Ovary (tissue), 9 donors: ENCODE measurements around the gene C11orf91. TPM values are rescaled to one million over a fixed set of nuclear protein-coding genes. Genes with fewer than 3 reads are reported as not detected.
"Not testable (repeated sequence)": the region's sequence is repeated elsewhere in the genome, so short reads cannot be mapped to it uniquely, and the experiment has no call there.

Experiments
- DNase-seq, 5 donors: peaks; one replicate each; pipeline ENCODE4 v3.0.0-alpha.2; 2019 to 2020
- H3K27ac ChIP-seq, 2 donors: fragments of 200-600 bp; one replicate each; pipeline versions ENCODE4 v1.5.1 to v1.8.0; 2019 to 2022
- H3K27me3 ChIP-seq: fragments of 200-600 bp; one replicate; pipeline ENCODE4 v1.8.0; 2022
- H3K36me3 ChIP-seq: fragments of 200-600 bp; sonication (generic); one replicate; pipeline ENCODE4 v1.5.1; 2019
- H3K4me1 ChIP-seq: one replicate; pipeline ENCODE4 v1.8.1; 2013; ENCODE audit warnings: mild to moderate bottlenecking, moderate library complexity; ENCODE audit not compliant: insufficient read depth
- H3K4me3 ChIP-seq: fragments of 200-600 bp; sonication (generic); one replicate; pipeline ENCODE4 v1.5.1; 2017
- H3K9me3 ChIP-seq, 2 donors: fragments of 200-600 bp in 1 of 2; sonication (generic) in 1 of 2; one replicate each; pipeline versions ENCODE4 v1.5.1 to v1.8.1; 2013 to 2019; ENCODE audit warnings: mild to moderate bottlenecking in 1 of 2, moderate library complexity in 1 of 2
- EP300 ChIP-seq: sonication (generic); formaldehyde crosslinking; IDR thresholded peaks from one replicate; pipeline ENCODE4 v1.6.1; 2017; ENCODE audit warnings: antibody characterized with exemption
- POLR2A ChIP-seq: fragments of 450-650 bp; IDR thresholded peaks from one replicate; pipeline ENCODE4 v1.6.1; 2017; ENCODE audit warnings: antibody characterized with exemption, mild to moderate bottlenecking, moderate library complexity
- WGBS, 3 donors: extraction: QIAGEN DNeasy Blood & Tissue Kit in 1 of 3; methylation state at CpG; one replicate each; pipeline versions ENCODE4 v1.1.5 to v1.1.7; 2013 to 2017; 5-methylcytosine and 5-hydroxymethylcytosine counted together
- intact Hi-C, 4 donors: fragments of 100-400 bp; cut with DNase I; formaldehyde crosslinking; loops; one replicate each; pipeline versions ENCODE4 v1.11.0 to v1.15.1; 2022 to 2023
- polyA plus RNA-seq, 2 donors: library from polyadenylated mRNA; stranded (reverse); fragments of 200-250 nt in 1 of 2; fragments of 350-450 nt in 1 of 2; fragmentation: Illumina TruSeq in 1 of 2; extraction: RNeasy Lipid Tissue Mini Kit (QIAGEN cat#74804) in 1 of 2; gene quantifications; one replicate each; pipeline ENCODE4 v1.2.3, GENCODE V29; 2013 to 2014
- total RNA-seq, 7 donors: library from RNA; depleted of rRNA in 2 of 7; stranded (reverse); fragments of >200 nt in 2 of 7; fragmentation: NEBNext Ultra II Directional in 3 of 7; extraction: Animal tissue kit (Norgen Biotek cat#: 25700) in 3 of 7; gene quantifications; one replicate each; pipeline versions ENCODE4 v1.1.0 to v1.2.4, GENCODE V29; 2016 to 2023
- TF ChIP-seq, protein P1 (sequence below), 3 donors: fragments of 450-650 bp in 2 of 3; fragments of 200-600 bp in 1 of 3; IDR thresholded peaks; one replicate each; pipeline versions ENCODE4 v1.5.1 to v1.8.0; 2016 to 2022; ENCODE audit warnings: antibody characterized with exemption in 3 of 3, mild to moderate bottlenecking in 1 of 3
- donor health status: DM: no; HTN: no; CAD: no; lungs with moderate emphysema.
- donor health status: DM: no; HTN: no; CAD: no.
- donor health status: Bipolar disorder and iron deficiency.
- donor health status: DM: yes; HTN: yes; CAD: no.
- donor health status: DM: no; HTN: no; CAD: no.
- donor health status: DM: yes; HTN: yes; CAD: no.

The C11orf91 gene
- total and polyA plus RNA-seq, 9 donors = 0.61 TPM; not detected in 8

GRCh38 chr11:33708985-33709384 lies 8.4 kb upstream of the C11orf91 start:
- Histone ChIP-seq H3K36me3 (no peaks in the 10 kb centered on the region), H3K9me3 (no peaks in the 10 kb centered on the region), H3K27ac (no peak overlapping the region), H3K27me3 (no peaks in the 10 kb centered on the region), H3K4me1 (peaks cover 2% of the 10 kb centered on the region), H3K4me3 (no peak overlapping the region)
- TF ChIP-seq, protein P1, sequence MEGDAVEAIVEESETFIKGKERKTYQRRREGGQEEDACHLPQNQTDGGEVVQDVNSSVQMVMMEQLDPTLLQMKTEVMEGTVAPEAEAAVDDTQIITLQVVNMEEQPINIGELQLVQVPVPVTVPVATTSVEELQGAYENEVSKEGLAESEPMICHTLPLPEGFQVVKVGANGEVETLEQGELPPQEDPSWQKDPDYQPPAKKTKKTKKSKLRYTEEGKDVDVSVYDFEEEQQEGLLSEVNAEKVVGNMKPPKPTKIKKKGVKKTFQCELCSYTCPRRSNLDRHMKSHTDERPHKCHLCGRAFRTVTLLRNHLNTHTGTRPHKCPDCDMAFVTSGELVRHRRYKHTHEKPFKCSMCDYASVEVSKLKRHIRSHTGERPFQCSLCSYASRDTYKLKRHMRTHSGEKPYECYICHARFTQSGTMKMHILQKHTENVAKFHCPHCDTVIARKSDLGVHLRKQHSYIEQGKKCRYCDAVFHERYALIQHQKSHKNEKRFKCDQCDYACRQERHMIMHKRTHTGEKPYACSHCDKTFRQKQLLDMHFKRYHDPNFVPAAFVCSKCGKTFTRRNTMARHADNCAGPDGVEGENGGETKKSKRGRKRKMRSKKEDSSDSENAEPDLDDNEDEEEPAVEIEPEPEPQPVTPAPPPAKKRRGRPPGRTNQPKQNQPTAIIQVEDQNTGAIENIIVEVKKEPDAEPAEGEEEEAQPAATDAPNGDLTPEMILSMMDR (IDR thresholded peaks at IDR 0.05) = no peak
- TF ChIP-seq EP300 (no peak), POLR2A (no peak)
- DNase-seq = no peak
- intact Hi-C loops = no loop called here
- WGBS, 3 donors = 81 to 88% (median 84%) methylated on average over 1 of the region's 1 CpG

DNA sequence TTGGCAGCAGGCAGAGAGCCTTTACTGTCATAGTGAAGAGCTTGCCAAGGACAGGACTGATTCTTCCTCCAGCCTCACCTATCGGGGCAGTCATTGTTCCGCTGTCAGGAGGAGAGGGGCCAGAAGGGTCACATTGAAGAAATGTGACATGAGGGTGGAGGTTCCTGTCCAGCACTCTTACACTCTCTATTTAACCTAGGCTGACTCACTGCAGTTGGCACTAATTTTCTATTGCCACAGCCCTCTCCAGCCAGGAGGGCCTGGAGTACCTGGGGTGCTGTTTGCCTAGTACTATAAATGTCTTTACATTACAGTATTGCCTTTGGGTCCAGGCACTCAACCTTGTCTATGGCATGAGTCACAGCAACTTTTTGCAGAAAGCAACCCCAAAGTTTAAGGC lies 7.2 kb upstream of the C11orf91 start:
- H3K4me3 ChIP-seq, H3K27ac ChIP-seq, intact Hi-C loops, DNase-seq, H3K4me1 ChIP-seq, H3K9me3 ChIP-seq, H3K27me3 ChIP-seq, H3K36me3 ChIP-seq: not testable (repeated sequence)
- 97 to 100% (median 100%) methylated on average over 1 to 2 of the region's 2 CpGs for WGBS, 3 donors

DNA sequence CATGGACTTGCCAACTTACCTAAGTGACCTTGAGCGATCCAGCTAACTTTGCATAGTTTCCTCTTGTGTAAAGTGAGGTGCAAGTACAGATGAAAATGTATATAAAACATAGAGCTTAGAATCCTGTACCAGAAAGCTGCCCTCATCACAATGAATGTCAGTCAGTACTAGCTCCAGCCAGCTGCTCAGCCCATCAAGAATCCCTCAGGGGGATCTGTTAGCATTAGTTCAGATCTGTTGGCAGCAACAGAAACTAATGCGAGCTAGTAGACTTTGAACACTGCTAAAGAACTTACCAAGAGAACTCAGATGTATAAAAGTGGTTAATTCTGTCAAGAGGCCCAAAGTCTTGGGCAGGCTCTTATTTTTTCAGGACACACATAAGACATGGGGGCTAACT lies 6.3 kb upstream of the C11orf91 start:
- TF ChIP-seq EP300 (no peak), POLR2A (no peak)
- TF ChIP-seq, protein P1 (IDR thresholded peaks at IDR 0.05) = no peak
- Histone ChIP-seq H3K4me3 (no peak overlapping the region), H3K27me3 (no peaks in the 10 kb centered on the region), H3K4me1 (no peaks in the 10 kb centered on the region), H3K36me3 (no peaks in the 10 kb centered on the region), H3K27ac (no peak overlapping the region), H3K9me3 (no peaks in the 10 kb centered on the region)
- no peak for DNase-seq
- intact Hi-C loops = no loop called here
- WGBS, 3 donors = 96 to 100% (median 98%) methylated on average over 2 of the region's 2 CpGs

GRCh38 chr11:33706546-33706945 lies 5.9 kb upstream of the C11orf91 start:
- no peak for DNase-seq
- Histone ChIP-seq H3K27me3 (no peaks in the 10 kb centered on the region), H3K4me1 (no peaks in the 10 kb centered on the region), H3K27ac (no peak overlapping the region), H3K9me3 (no peaks in the 10 kb centered on the region), H3K36me3 (no peaks in the 10 kb centered on the region), H3K4me3 (no peak overlapping the region)
- TF ChIP-seq EP300 = no peak
- TF ChIP-seq POLR2A = no peak
- TF ChIP-seq, protein P1 (IDR thresholded peaks at IDR 0.05) = no peak
- intact Hi-C loops = no loop called here
- WGBS, 3 donors = 57 to 63% (median 59%) methylated on average over 2 of the region's 2 CpGs

DNA sequence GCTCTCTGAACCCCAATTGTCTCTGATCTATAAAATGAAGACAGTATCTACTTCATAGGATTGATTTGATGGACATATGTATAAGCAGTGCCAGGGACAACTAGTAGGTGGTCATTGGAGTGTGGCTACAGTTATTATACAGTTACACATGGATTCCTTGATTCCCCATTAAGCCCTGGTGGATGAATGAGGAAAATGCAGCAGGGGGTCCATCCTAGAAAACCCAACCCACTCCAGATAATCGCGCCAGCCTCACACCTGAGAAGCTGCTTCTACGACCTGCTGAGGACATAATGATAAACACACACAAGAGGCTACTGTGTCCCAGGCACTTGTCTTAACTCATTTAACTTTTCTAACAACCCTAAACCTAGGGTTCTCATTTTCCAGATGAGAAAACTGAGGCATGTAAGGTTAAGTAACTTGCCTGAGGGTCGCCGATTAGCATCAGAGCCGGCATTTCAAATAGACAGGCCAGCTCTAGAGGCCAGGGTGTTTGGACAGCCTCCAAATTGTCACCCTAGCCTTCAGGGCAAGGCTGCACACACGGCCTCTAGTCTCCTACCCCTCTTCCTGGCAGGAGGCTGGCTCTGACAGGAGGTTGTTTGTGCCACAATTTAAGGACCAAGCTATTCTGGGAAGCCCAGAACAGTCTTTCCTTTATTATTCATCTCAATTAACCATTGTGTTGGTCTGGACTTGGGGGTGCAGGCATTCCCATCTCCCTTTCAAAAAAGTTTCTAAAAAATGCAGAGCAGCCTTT lies 3.8 kb upstream of the C11orf91 start:
- Histone ChIP-seq H3K4me3 (no peak overlapping the region), H3K4me1 (peaks cover 10% of the 10 kb centered on the region), H3K36me3 (no peaks in the 10 kb centered on the region), H3K27me3 (no peaks in the 10 kb centered on the region), H3K27ac (no peak overlapping the region), H3K9me3 (no peaks in the 10 kb centered on the region)
- intact Hi-C loops = no loop called here
- DNase-seq = no peak
- WGBS, 3 donors = 64 to 87% (median 83%) methylated on average over 7 of the region's 7 CpGs
- TF ChIP-seq, protein P1 (IDR thresholded peaks at IDR 0.05) = no peak
